ENCODE results near the gene TMEM45A.

TMEM45A gene

GRCh38 chr3:100546020-100546744 is 53.8 kb downstream of the TMEM45A start:
- TF ChIP-seq EZH2phosphoT487 (conservative IDR thresholded peaks at IDR 0.05; ENCODE audit: low read length) (no peak), CTCF (IDR thresholded peaks at IDR 0.05; ENCODE audit: insufficient read depth, low read length, poor library complexity, severe bottlenecking) (no peak)
- H3F3A ChIP-seq (ENCODE audit: insufficient read depth) = no peaks in the 10 kb centered on the region
- H3K4me2 ChIP-seq (ENCODE audit: low read depth, low read length, poor library complexity, severe bottlenecking) = no peak overlapping the region
- H3K36me3 ChIP-seq (ENCODE audit: low read length) = no peaks in the 10 kb centered on the region
- H3K27ac ChIP-seq (ENCODE audit: low read depth, low read length) = no peak overlapping the region
- H3K4me3 ChIP-seq (ENCODE audit: insufficient read depth, low read length, poor library complexity, severe bottlenecking) = no peak overlapping the region
- H3K27me3 ChIP-seq (ENCODE audit: low read length) = no peaks in the 10 kb centered on the region
- H3K79me2 ChIP-seq (ENCODE audit: insufficient read depth, low read length) = no peaks in the 10 kb centered on the region
- no peak overlapping the region for H2AFZ ChIP-seq (ENCODE audit: low read depth, low read length, severe bottlenecking)
- H3K9me2 ChIP-seq (replicated peaks; ENCODE audit: insufficient read depth, low read length) = no peaks in the 10 kb centered on the region
- H4K20me1 ChIP-seq (ENCODE audit: low read depth, low read length) = no peaks in the 10 kb centered on the region
- no peak overlapping the region for H3K9ac ChIP-seq (ENCODE audit: low read length)
- no peaks in the 10 kb centered on the region for H3K9me3 ChIP-seq (ENCODE audit: insufficient read depth, low read length)

GRCh38 chr3:100548053-100548452 is 55.6 kb downstream of the TMEM45A start:
- Histone ChIP-seq H3K27ac (ENCODE audit: low read depth, low read length) (no peak overlapping the region), H3K9ac (ENCODE audit: low read length) (no peak overlapping the region), H4K20me1 (ENCODE audit: low read depth, low read length) (no peaks in the 10 kb centered on the region), H2AFZ (ENCODE audit: low read depth, low read length, severe bottlenecking) (no peak overlapping the region), H3K36me3 (ENCODE audit: low read length) (no peaks in the 10 kb centered on the region), H3K79me2 (ENCODE audit: insufficient read depth, low read length) (no peaks in the 10 kb centered on the region), H3K4me2 (ENCODE audit: low read depth, low read length, poor library complexity, severe bottlenecking) (no peak overlapping the region), H3F3A (ENCODE audit: insufficient read depth) (no peaks in the 10 kb centered on the region), H3K27me3 (ENCODE audit: low read length) (no peaks in the 10 kb centered on the region), H3K9me3 (ENCODE audit: insufficient read depth, low read length) (no peaks in the 10 kb centered on the region), H3K9me2 (replicated peaks; ENCODE audit: insufficient read depth, low read length) (no peaks in the 10 kb centered on the region), H3K4me3 (ENCODE audit: insufficient read depth, low read length, poor library complexity, severe bottlenecking) (no peak overlapping the region)
- TF ChIP-seq EZH2phosphoT487 (conservative IDR thresholded peaks at IDR 0.05; ENCODE audit: low read length) (no peak), CTCF (IDR thresholded peaks at IDR 0.05; ENCODE audit: insufficient read depth, low read length, poor library complexity, severe bottlenecking) (no peak)

GRCh38 chr3:100553618-100554372 is 61.4 kb downstream of the TMEM45A start:
- Histone ChIP-seq H3K27ac (ENCODE audit: low read depth, low read length) (no peak overlapping the region), H4K20me1 (ENCODE audit: low read depth, low read length) (no peaks in the 10 kb centered on the region), H3K27me3 (ENCODE audit: low read length) (no peaks in the 10 kb centered on the region), H3K9ac (ENCODE audit: low read length) (no peak overlapping the region), H3K9me2 (replicated peaks; ENCODE audit: insufficient read depth, low read length) (no peaks in the 10 kb centered on the region), H3K79me2 (ENCODE audit: insufficient read depth, low read length) (no peaks in the 10 kb centered on the region), H3F3A (ENCODE audit: insufficient read depth) (no peaks in the 10 kb centered on the region), H3K36me3 (ENCODE audit: low read length) (no peaks in the 10 kb centered on the region), H3K4me3 (ENCODE audit: insufficient read depth, low read length, poor library complexity, severe bottlenecking) (no peak overlapping the region), H3K9me3 (ENCODE audit: insufficient read depth, low read length) (no peaks in the 10 kb centered on the region), H3K4me2 (ENCODE audit: low read depth, low read length, poor library complexity, severe bottlenecking) (no peak overlapping the region), H2AFZ (ENCODE audit: low read depth, low read length, severe bottlenecking) (no peak overlapping the region)
- no peak for TF ChIP-seq CTCF (IDR thresholded peaks at IDR 0.05; ENCODE audit: insufficient read depth, low read length, poor library complexity, severe bottlenecking)
- no peak for TF ChIP-seq EZH2phosphoT487 (conservative IDR thresholded peaks at IDR 0.05; ENCODE audit: low read length)

Measured in SU-DHL-6 (cell line).